MCF 10A (cell line): ENCODE measurements around the gene SUSD1. TPM values are rescaled to one million over a fixed set of nuclear protein-coding genes. Genes with fewer than 3 reads are reported as not detected.

Source experiments
- BruUV-seq: library from RNA; stranded (reverse); fragments of 400-500 nt; replicated peaks from 2 replicates; lab custom pipeline; 2021; lab: Mats Ljungman, UMichigan
- CTCF ChIA-PET: fragments of 300-600 bp; sonication (Branson Sonifier 250); formaldehyde crosslinking; extraction: SDS; loops from one replicate; lab custom pipeline; 2021; ENCODE audit warnings: antibody characterized with exemption, inconsistent platforms; lab: Yijun Ruan, JAX
- POLR2A ChIA-PET: fragments of 300-600, 350-650 bp; sonication (Branson Sonifier 250); formaldehyde crosslinking; extraction: SDS; loops from one replicate; lab custom pipeline; 2020; ENCODE audit warnings: antibody characterized with exemption, inconsistent platforms; lab: Yijun Ruan, JAX
- DNase-seq: peaks from one replicate; pipeline ENCODE4 v3.0.0-alpha.2; 2018; ENCODE audit not compliant: unreplicated experiment
- H3K27ac Mint-ChIP-seq: one replicate; pipeline ENCODE4 v1.8.0; 2022; ENCODE audit warnings: mild to moderate bottlenecking, low read depth, mixed read lengths; ENCODE audit not compliant: unreplicated experiment
- H3K27me3 Mint-ChIP-seq: one replicate; pipeline ENCODE4 v1.8.0; 2022; ENCODE audit warnings: mixed read lengths; ENCODE audit not compliant: insufficient read depth, unreplicated experiment
- H3K36me3 Mint-ChIP-seq: one replicate; pipeline ENCODE4 v1.8.0; 2022; ENCODE audit warnings: mild to moderate bottlenecking, moderate library complexity, mixed read lengths; ENCODE audit not compliant: insufficient read depth, unreplicated experiment
- H3K4me1 Mint-ChIP-seq: one replicate; pipeline ENCODE4 v1.8.0; 2022; ENCODE audit warnings: mixed read lengths; ENCODE audit not compliant: insufficient read depth, unreplicated experiment
- H3K4me3 Mint-ChIP-seq: one replicate; pipeline ENCODE4 v1.8.0; 2022; ENCODE audit warnings: mild to moderate bottlenecking, moderate library complexity, mixed read lengths; ENCODE audit not compliant: unreplicated experiment
- H3K9me3 Mint-ChIP-seq: one replicate; pipeline ENCODE4 v1.8.0; 2022; ENCODE audit warnings: mixed read lengths; ENCODE audit not compliant: unreplicated experiment
- intact Hi-C: fragments of 100-400 bp; cut with micrococcal nuclease; formaldehyde crosslinking; loops from 2 replicates; pipeline ENCODE4 v1.14.1; 2022
- total RNA-seq: library from RNA; stranded (reverse); gene quantifications from 2 replicates; pipeline ENCODE4 v1.2.3, GENCODE V29; 2022
- TF ChIP-seq, protein P1 (sequence below): fragments of 200-600 bp; IDR thresholded peaks from one replicate; pipeline ENCODE4 v1.8.0; 2022; ENCODE audit warnings: antibody characterized with exemption, mild to moderate bottlenecking; ENCODE audit not compliant: unreplicated experiment

SUSD1 gene
- total RNA-seq, 1 experiment from 2014 or later, result 2.0 TPM

DNA sequence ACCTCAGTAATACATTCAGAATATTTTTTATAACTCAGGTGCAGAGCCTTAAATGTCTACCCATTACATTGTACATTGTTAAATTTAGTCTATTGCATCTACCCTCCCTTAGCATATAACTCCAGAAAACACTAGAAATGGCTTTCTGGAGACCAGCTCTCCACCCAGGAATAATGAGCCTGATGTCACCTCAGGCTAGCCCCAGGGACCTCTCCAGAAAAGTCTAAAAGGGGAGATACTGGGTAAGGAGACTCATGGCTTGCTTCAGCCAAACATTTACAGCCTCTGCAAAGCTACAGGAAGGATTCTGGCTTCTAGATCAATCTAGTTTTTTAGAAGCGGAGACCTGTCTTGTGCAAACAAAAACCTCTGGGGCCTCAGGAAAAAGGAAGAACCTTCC is 13.8 kb upstream of the SUSD1 start:
- no peaks in the 10 kb centered on the region for H3K4me1 Mint-ChIP-seq
- H3K9me3 Mint-ChIP-seq, result no peaks in the 10 kb centered on the region
- no TSS peak for BruUV-seq
- H3K4me3 Mint-ChIP-seq, result no peak overlapping the region
- ChIA-PET POLR2A (no interaction called here), CTCF (interaction anchor here (0.7 to 1.2 kb wide), 5 partner anchors 12 to 713 kb away, joined by 3 to 6 read pairs (median 3); no protein-coding TSS in a partner anchor)
- no peak overlapping the region for H3K27ac Mint-ChIP-seq
- no peak for DNase-seq
- peaks cover 6% of the 10 kb centered on the region for H3K36me3 Mint-ChIP-seq
- H3K27me3 Mint-ChIP-seq, result no peaks in the 10 kb centered on the region
- TF ChIP-seq, protein P1, sequence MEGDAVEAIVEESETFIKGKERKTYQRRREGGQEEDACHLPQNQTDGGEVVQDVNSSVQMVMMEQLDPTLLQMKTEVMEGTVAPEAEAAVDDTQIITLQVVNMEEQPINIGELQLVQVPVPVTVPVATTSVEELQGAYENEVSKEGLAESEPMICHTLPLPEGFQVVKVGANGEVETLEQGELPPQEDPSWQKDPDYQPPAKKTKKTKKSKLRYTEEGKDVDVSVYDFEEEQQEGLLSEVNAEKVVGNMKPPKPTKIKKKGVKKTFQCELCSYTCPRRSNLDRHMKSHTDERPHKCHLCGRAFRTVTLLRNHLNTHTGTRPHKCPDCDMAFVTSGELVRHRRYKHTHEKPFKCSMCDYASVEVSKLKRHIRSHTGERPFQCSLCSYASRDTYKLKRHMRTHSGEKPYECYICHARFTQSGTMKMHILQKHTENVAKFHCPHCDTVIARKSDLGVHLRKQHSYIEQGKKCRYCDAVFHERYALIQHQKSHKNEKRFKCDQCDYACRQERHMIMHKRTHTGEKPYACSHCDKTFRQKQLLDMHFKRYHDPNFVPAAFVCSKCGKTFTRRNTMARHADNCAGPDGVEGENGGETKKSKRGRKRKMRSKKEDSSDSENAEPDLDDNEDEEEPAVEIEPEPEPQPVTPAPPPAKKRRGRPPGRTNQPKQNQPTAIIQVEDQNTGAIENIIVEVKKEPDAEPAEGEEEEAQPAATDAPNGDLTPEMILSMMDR, result no peak
- intact Hi-C loops, result no loop called here

DNA sequence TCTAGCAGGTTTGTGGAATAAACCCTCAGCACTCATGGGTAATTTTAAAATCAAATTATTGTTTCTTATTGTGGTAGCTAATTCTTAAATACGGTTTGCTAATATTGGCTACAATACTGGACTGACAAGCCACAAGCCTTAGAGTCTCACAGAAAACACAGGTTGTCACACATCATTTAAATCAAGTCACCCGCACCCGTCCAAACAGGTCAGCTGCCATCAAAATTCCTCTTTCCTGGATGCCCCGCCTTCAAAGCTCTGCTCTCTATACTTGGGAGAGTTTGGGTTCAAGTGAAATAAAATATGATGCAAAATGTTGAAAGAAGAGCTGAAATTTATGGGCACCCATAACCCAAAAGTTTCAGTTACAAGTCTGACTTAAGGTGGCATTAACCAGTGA is 12.3 kb upstream of the SUSD1 start:
- BruUV-seq, result no TSS peak
- no peak overlapping the region for H3K4me3 Mint-ChIP-seq
- intact Hi-C loops, result no loop called here
- no peaks in the 10 kb centered on the region for H3K4me1 Mint-ChIP-seq
- POLR2A ChIA-PET, result interaction anchor here (0.9 kb wide), 1 partner anchor 25 kb away, joined by 3 read pairs; no protein-coding TSS in a partner anchor
- no peaks in the 10 kb centered on the region for H3K27me3 Mint-ChIP-seq
- CTCF ChIA-PET, result interaction anchor here (0.6 to 1.4 kb wide), 4 partner anchors 59 to 290 kb away, joined by 3 to 5 read pairs (median 4); no protein-coding TSS in a partner anchor
- DNase-seq, result no peak
- H3K27ac Mint-ChIP-seq, result no peak overlapping the region
- H3K9me3 Mint-ChIP-seq, result peaks cover 9% of the 10 kb centered on the region
- TF ChIP-seq, protein P1, result no peak
- H3K36me3 Mint-ChIP-seq, result peaks cover 6% of the 10 kb centered on the region

DNA sequence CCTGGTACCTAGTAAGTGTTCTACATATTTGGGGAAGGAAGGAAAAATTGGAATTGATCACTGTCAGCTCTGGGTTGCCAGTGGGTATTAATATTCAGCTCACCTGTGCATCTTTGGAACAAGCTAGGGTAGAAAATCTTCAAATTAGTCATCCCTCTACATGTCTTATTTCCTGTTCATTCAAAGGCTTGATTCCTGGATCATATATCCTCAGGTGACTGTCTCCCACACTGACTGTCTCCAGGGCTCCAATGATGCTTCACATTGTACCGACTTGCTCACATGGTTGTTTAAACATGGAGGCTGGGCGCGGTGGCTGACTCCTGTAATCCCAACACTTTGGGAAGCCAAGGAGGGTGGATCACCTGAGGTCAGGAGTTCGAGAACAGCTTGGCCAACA is 11.6 kb upstream of the SUSD1 start:
- TF ChIP-seq, protein P1, result no peak
- Mint-ChIP-seq H3K4me3 (no peak overlapping the region), H3K27ac (no peak overlapping the region), H3K36me3 (peaks cover 4% of the 10 kb centered on the region), H3K9me3 (peaks cover 10% of the 10 kb centered on the region), H3K4me1 (no peaks in the 10 kb centered on the region), H3K27me3 (no peaks in the 10 kb centered on the region)
- intact Hi-C loops, result no loop called here
- ChIA-PET POLR2A (interaction anchor here (1.3 kb wide), 1 partner anchor 191 kb away, joined by 3 read pairs; no protein-coding TSS in a partner anchor), CTCF (interaction anchor here (0.6 to 1.4 kb wide), 2 partner anchors 58 to 73 kb away, joined by 5 read pairs; no protein-coding TSS in a partner anchor)
- BruUV-seq, result no TSS peak
- DNase-seq, result no peak

DNA sequence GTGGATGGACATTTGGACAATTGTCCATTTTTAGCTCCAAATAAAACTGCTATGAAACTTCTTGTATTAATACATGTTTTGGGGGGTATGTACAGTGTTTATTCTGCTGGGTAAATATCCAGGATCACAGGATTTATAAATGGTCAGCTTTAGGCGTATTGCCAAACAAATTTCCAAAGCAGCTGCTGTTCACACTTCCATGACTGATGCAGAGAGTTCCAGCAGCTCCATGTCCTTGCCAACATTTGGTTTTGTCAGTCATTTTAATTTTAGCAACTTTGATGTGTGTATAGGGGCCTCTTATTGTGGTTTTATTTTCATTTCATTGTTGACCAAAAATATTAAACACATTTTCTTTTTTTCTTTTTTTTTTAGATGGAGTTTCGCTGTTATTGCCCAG is 9.8 kb upstream of the SUSD1 start:
- Mint-ChIP-seq H3K9me3 (peaks cover 10% of the 10 kb centered on the region), H3K4me1 (no peaks in the 10 kb centered on the region), H3K27me3 (no peaks in the 10 kb centered on the region), H3K36me3 (no peaks in the 10 kb centered on the region), H3K27ac (no peak overlapping the region), H3K4me3 (no peak overlapping the region)
- BruUV-seq, result no TSS peak
- intact Hi-C loops, result no loop called here
- POLR2A ChIA-PET, result interaction anchor here (1.1 kb wide), 1 partner anchor 19 kb away, joined by 4 read pairs; no protein-coding TSS in a partner anchor
- TF ChIP-seq, protein P1, result no peak
- DNase-seq, result no peak
- CTCF ChIA-PET, result interaction anchor here (0.7 kb wide), 2 partner anchors 35 to 99 kb away, joined by 3 to 6 read pairs; no protein-coding TSS in a partner anchor
